Mammary epithelial cell (primary cell): ENCODE results near the gene TSTD1.
"Not testable (repeated sequence)": the region's sequence is repeated elsewhere in the genome, so short reads cannot be mapped to it uniquely, and the experiment has no call there.

Experiments
- EZH2 ChIP-seq: IDR thresholded peaks from 2 replicates; pipeline ENCODE4 v1.6.1; 2012; ENCODE audit warnings: low read length, inconsistent platforms, borderline replicate concordance
- TF ChIP-seq, protein P1 (sequence below), 2 donors: IDR thresholded peaks in 1 of 2; conservative IDR thresholded peaks in 1 of 2; 2 replicates each; pipeline ENCODE4 v1.5.1; 2011 to 2012; ENCODE audit warnings: inconsistent platforms in 2 of 2, low read length in 2 of 2, mild to moderate bottlenecking in 2 of 2, control low read depth in 1 of 2, low read depth in 1 of 2; ENCODE audit not compliant: insufficient read depth in 1 of 2; ENCODE audit errors: extremely low read depth in 1 of 2

DNA sequence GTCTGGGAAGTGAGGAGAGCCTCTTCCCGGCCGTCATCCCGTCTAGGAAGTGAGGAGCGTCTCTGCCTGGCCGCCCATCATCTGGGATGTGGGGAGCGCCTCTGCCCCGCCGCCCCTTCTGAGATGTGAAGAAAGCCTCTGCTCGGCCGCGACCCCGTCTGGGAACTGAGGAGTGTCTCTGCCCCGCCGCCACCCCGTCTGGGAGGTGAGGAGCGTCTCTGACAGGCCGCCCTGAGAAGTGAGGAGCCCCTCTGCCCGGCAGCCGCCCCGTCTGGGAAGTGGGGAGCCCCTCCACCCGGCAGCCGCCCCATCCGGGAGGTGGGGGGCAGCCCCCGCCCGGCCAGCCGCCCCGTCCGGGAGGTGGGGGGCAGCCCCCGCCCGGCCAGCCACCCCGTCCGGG is 9.3 kb downstream of the TSTD1 start:
- TF ChIP-seq, protein P1, sequence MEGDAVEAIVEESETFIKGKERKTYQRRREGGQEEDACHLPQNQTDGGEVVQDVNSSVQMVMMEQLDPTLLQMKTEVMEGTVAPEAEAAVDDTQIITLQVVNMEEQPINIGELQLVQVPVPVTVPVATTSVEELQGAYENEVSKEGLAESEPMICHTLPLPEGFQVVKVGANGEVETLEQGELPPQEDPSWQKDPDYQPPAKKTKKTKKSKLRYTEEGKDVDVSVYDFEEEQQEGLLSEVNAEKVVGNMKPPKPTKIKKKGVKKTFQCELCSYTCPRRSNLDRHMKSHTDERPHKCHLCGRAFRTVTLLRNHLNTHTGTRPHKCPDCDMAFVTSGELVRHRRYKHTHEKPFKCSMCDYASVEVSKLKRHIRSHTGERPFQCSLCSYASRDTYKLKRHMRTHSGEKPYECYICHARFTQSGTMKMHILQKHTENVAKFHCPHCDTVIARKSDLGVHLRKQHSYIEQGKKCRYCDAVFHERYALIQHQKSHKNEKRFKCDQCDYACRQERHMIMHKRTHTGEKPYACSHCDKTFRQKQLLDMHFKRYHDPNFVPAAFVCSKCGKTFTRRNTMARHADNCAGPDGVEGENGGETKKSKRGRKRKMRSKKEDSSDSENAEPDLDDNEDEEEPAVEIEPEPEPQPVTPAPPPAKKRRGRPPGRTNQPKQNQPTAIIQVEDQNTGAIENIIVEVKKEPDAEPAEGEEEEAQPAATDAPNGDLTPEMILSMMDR (conservative IDR thresholded peaks at IDR 0.05 in 1 of 2, IDR thresholded peaks at IDR 0.05 in 1 of 2; ENCODE audit: extremely low read depth in 1 of 2, insufficient read depth in 1 of 2, low read depth in 1 of 2, low read length in 2 of 2): not testable (repeated sequence)
- not testable (repeated sequence) for TF ChIP-seq EZH2
